Thymus (tissue), 11 donors: ENCODE data around the gene P2RY6. TPM values are rescaled to one million over a fixed set of nuclear protein-coding genes. Genes with fewer than 3 reads are reported as not detected.
A peak's percentile ranks its signal among the peaks of the same experiment; 100 is the strongest.

ENCODE experiments used
- DNase-seq, 9 donors: peaks; one replicate each; pipeline ENCODE4 v3.0.0-alpha.2; 2013; ENCODE audit warnings: low spot score in 9 of 9, low read depth in 6 of 9, missing footprints in 1 of 9
- H3K27ac ChIP-seq, 2 donors: one replicate each; pipeline ENCODE4 v1.5.1; 2013; ENCODE audit warnings: control low read depth in 1 of 2, low read depth in 1 of 2, low read length in 1 of 2, mild to moderate bottlenecking in 1 of 2, moderate library complexity in 1 of 2
- H3K27me3 ChIP-seq, 2 donors: one replicate each; pipeline ENCODE4 v1.5.1; 2013; ENCODE audit warnings: low read length in 1 of 2; ENCODE audit not compliant: control insufficient read depth in 2 of 2, insufficient read depth in 1 of 2
- H3K36me3 ChIP-seq, 2 donors: one replicate each; pipeline ENCODE4 v1.5.1; 2013; ENCODE audit warnings: low read length in 1 of 2, mild to moderate bottlenecking in 1 of 2, moderate library complexity in 1 of 2; ENCODE audit not compliant: control insufficient read depth in 2 of 2, insufficient read depth in 2 of 2
- H3K4me1 ChIP-seq, 2 donors: one replicate each; pipeline ENCODE4 v1.5.1; 2013; ENCODE audit warnings: low read length in 2 of 2; ENCODE audit not compliant: control insufficient read depth in 2 of 2, insufficient read depth in 2 of 2
- H3K4me3 ChIP-seq, 2 donors: one replicate each; pipeline ENCODE4 v1.5.1; 2013; ENCODE audit warnings: low read length in 2 of 2, control low read depth in 1 of 2, mild to moderate bottlenecking in 1 of 2
- H3K9me3 ChIP-seq, 2 donors: one replicate each; pipeline ENCODE4 v1.5.1; 2013; ENCODE audit warnings: low read length in 1 of 2, mild to moderate bottlenecking in 1 of 2; ENCODE audit not compliant: control insufficient read depth in 2 of 2, insufficient read depth in 1 of 2
- WGBS: extraction: QIAGEN DNeasy Blood & Tissue Kit; methylation state at CpG from one replicate; pipeline ENCODE4 v1.1.7; 2013; 5-methylcytosine and 5-hydroxymethylcytosine counted together
- polyA plus RNA-seq: library from polyadenylated mRNA; stranded (reverse); fragments of 200-250 nt; gene quantifications from one replicate; pipeline ENCODE4 v1.2.3, GENCODE V29; 2013
- total RNA-seq: library from RNA; stranded (reverse); fragments of 120-200 nt; gene quantifications from one replicate; pipeline ENCODE4 v1.2.4, GENCODE V29; 2013
- donor health status: healthy.

P2RY6 gene
- total and polyA plus RNA-seq, 2 donors: 1.3 to 2.9 TPM

DNA sequence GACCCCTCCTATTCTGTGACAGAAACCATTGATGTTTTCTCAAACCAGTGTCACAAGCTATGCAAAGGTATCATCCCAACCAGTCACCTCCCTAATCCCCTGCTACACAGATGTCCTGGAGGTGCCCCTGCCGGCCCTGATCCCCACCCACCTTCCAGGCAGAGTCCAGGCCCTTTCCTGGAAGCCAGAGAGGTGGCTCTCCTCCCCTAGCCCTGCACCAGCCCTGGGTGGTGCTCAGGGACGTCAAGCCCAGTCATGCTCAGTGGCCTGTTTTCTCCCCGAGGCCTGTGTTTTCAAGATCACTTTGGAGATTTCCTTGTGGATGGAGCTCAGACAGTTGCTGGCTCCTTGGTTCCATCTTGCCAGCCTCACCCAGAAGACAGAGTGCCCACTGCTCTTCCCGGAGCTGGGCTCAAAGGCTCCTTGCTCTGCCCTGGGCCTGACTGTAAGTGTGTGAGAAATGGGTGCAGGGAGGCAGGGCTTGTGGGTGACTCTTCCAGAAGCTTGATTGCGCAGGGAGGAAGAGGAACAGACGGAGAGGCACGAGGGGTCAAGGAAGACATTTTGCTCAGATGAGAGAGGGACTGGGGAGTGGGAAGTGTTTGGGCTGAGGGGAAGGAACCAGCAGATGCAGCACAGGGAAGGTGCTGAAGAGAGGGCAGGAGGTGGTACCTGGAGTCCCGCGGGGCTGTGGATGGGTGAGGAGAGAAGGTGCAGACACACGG is 11.3 kb downstream of the P2RY6 start:
- DNase-seq: no peak
- WGBS: 94% methylated on average over 10 of the region's 10 CpGs
- Histone ChIP-seq H3K9me3 (no peaks in the 10 kb centered on the region), H3K4me3 (no peak overlapping the region), H3K36me3 (no peaks in the 10 kb centered on the region), H3K27ac (no peak overlapping the region), H3K27me3 (no peaks in the 10 kb centered on the region), H3K4me1 (peaks cover 0 to 15% of the 10 kb centered on the region in 2 donors)

DNA sequence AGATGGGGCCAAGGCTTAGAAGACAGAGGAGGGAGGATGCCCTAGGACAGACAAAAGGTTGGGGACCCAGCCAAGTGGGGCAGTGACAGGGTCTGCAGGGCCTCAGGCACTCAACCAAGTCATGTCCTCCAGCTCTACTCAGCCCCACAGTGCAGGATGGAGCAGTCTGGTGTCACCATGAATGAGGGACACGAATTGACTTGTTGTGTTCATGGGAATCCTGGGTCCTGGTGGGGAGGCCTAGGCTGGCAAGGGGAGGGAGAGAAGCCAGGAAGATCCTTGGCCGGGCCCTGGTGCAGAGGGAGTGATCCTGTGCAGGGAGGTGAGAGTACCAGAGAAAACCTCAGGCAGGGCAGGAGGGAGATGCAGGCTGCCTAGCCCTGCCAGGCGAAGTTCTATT is 12.0 kb downstream of the P2RY6 start:
- peaks cover 0 to 21% of the 10 kb centered on the region in 2 donors for H3K4me1 ChIP-seq
- H3K36me3 ChIP-seq: no peaks in the 10 kb centered on the region
- DNase-seq: no peak
- H3K27me3 ChIP-seq: no peaks in the 10 kb centered on the region
- H3K4me3 ChIP-seq: no peak overlapping the region
- H3K9me3 ChIP-seq: no peaks in the 10 kb centered on the region
- WGBS: 93% methylated on average over 3 of the region's 3 CpGs
- no peak overlapping the region for H3K27ac ChIP-seq

DNA sequence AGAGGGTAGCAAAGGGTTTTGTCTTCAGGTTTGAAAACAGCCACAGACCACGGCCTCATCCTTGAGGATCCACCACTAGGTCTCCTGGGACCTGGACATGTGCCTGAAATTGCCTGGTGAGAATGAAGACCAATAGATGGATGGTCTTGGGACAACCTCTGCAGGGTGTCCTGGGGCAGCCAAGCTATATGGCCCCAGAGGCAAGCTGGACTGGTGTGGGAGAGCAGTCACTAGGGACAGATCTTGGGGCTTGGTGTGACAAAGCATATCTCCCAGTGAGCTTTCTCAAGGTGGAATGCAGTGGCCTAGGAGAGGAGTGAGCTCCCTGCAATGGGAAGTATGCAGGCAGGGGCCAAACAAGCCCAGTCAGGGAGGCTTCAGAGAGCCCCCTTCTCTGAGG is 13.6 kb downstream of the P2RY6 start:
- H3K9me3 ChIP-seq: no peaks in the 10 kb centered on the region
- H3K27ac ChIP-seq: no peak overlapping the region
- DNase-seq: no peak
- H3K4me1 ChIP-seq: peaks cover 0 to 24% of the 10 kb centered on the region in 2 donors
- WGBS: 97% methylated on average over 1 of the region's 1 CpG
- no peaks in the 10 kb centered on the region for H3K36me3 ChIP-seq
- H3K27me3 ChIP-seq: no peaks in the 10 kb centered on the region
- no peak overlapping the region for H3K4me3 ChIP-seq

DNA sequence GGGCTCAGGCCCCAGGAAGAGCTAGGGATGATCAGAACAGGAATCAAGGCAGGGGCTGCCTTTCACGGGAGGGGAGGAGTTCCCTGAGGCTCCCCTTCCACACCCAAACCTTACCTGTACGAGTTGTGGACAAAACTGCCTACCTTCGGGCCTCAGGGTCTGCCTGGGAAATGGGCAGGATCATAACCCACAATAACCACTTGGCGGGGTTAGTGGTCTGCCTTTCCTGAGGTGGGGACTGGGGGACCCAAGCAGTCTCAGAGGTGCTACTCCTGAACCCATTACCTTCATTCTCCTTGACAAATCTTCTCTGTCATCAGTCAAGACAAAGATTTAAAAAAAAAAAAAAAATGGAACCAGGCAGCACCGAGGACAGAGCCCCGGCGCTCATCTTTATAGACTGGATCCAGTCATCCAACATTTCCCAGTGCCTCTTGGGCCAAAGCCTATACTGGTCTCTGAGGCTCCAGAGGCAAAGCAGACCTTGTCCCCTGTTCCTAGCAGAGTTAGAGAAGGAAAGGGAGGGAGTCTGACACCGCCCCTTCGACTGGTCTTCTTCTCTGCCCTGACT is 14.2 kb downstream of the P2RY6 start:
- Histone ChIP-seq H3K4me3 (no peak overlapping the region), H3K9me3 (no peaks in the 10 kb centered on the region), H3K27ac (no peak overlapping the region), H3K36me3 (no peaks in the 10 kb centered on the region), H3K4me1 (peaks cover 0 to 22% of the 10 kb centered on the region in 2 donors), H3K27me3 (no peaks in the 10 kb centered on the region)
- no peak for DNase-seq
- whole genome bisulfite sequencing: 81% methylated on average over 9 of the region's 9 CpGs

DNA sequence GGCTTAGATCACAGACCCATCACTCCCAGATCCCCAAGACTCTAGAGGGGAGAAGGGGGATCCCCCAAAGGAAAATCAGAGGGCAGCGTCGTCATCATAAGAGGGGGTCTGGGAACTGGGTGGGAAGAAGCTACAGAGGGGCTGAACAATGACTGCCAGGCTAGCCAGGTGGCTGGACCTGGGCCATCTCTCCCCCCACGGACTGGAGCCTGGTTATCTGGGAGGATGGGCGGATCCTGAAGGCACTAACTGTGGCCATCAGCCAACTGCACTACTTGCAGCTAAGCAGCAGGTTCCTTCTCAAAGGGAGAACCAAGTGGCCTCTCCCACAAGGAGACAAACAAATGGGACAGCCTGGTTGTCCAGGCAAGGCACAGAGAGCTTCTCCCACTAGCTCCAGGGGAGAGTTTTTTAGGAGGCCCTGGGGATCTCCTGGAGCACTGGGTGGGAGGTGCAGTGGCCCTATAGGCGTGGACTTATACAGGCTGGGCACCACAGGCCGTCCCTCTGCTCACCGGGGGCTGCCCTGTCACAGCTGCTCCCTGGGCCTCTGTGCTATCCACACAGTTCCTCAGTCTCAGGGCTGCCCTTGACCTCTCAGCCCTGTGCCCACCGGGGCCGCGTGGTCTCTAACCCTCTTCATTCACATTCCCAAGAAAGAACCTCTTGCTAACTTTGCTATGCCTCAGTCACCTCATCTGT is 15.4 kb downstream of the P2RY6 start:
- Histone ChIP-seq H3K9me3 (no peaks in the 10 kb centered on the region), H3K4me1 (peaks cover 0 to 22% of the 10 kb centered on the region in 2 donors), H3K4me3 (no peak overlapping the region), H3K36me3 (no peaks in the 10 kb centered on the region), H3K27ac (no peak overlapping the region), H3K27me3 (no peaks in the 10 kb centered on the region)
- DNase-seq: no peak
- 90% methylated on average over 10 of the region's 10 CpGs for WGBS

DNA sequence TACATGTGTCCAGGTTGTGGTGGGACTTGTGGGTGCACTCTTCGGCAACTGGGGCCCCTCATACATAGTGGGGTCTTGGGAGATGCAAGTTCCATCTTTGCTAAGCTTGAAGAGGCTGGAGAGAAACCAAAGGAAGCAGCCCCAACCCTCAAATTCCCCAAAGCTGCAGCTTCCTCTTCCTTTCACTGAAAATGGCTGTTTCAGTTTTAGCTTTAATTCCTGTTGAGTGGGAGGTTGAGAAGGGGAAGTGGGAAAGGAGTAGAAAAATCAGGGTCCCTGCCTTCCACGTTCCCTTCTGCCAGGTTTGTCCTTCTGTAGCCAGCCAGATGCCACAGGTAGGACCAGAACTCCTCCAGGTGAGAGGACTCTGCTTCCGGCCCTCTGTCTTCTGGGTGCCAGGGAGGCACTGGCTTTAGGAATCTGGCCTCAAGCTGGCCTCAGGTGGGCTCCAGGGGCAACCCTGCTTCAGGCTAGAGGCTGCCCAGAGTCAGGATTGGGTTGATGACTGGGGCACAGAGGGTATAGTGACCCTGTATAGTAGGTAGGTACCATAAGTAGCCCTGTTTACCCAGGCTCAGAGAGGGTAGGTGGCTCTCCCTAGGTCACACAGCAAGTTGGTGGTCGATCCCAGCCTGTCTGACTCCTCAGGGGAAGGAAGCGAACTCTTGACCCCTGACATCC is 16.2 kb downstream of the P2RY6 start:
- no peaks in the 10 kb centered on the region for H3K36me3 ChIP-seq
- H3K4me1 ChIP-seq: peaks cover 0 to 22% of the 10 kb centered on the region in 2 donors
- WGBS: 40% methylated on average over 5 of the region's 5 CpGs
- peak in 1 of 9 donors; percentile 19 for DNase-seq
- no peaks in the 10 kb centered on the region for H3K9me3 ChIP-seq
- no peak overlapping the region for H3K4me3 ChIP-seq
- no peaks in the 10 kb centered on the region for H3K27me3 ChIP-seq
- H3K27ac ChIP-seq: peak overlapping the region in 1 of 2 donors; percentile 41

DNA sequence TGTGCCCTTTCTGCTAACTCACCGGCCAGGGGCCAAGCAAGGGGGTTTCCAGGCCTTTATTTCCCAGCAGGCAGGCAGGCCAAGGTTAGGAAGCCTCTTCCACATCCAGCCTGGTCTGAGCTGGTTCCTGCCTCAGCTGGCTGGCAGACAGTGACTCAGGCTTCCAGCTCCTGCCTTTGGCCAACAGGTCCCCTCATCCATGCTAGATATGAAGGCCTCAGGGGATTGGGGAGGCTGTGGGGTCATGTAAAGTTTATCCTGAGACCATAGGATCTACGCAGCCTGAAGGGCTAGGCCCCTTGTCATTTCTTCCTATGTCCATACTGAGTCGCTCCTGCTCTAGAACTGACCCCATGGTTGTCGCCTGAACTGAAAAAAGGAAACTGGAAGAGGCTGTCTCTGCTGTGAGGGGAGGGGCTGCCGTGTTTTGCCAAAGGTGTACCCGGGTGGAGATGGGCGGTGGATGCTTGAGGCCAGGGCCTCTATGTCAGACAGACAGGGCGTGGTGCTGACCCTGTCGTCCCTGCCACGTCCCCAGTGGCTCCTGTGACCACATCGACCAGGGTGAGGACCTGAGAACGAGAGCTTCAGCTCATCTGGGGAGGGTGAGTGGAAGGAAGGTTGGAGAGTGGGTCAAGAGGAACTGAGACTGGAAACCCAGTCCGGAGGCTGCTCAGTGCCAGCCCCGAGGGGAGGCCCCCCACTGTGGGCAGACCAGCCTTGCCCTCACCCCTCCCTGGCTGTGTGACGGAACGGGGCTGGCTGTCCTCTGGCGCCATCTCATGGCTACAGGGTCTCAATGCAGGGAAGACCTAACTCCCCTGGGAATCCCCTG is 17.0 kb downstream of the P2RY6 start:
- DNase-seq: peak in 6 of 9 donors; percentile 9 to 63 (median 26)
- H3K27ac ChIP-seq: peak overlapping the region; percentile 33 to 41
- H3K9me3 ChIP-seq: no peaks in the 10 kb centered on the region
- H3K27me3 ChIP-seq: no peaks in the 10 kb centered on the region
- 46% methylated on average over 17 of the region's 17 CpGs for WGBS
- peaks cover 0 to 22% of the 10 kb centered on the region in 2 donors for H3K4me1 ChIP-seq
- H3K4me3 ChIP-seq: no peak overlapping the region
- no peaks in the 10 kb centered on the region for H3K36me3 ChIP-seq

DNA sequence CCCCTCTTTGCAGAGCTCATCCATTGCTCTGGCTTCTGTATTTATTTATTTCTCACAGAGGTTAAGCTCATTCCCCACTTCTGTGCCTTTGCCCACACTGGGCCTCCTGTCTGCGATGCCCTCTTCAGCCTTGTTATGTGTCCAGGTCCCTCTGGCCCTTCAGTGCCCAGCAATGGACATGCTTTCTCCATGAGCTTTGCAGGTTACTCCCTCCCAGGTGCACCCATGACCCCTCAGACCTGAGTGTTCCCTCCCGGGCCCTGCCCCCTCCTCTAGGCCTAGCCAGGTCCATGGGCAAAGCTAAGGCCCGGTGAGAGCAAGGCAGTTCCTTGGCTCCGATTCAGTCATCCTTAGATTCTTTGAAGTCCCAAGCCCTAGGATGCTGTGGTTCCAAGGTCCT is 18.4 kb downstream of the P2RY6 start:
- Histone ChIP-seq H3K4me1 (peaks cover 0 to 22% of the 10 kb centered on the region in 2 donors), H3K27me3 (no peaks in the 10 kb centered on the region), H3K4me3 (no peak overlapping the region), H3K36me3 (no peaks in the 10 kb centered on the region), H3K27ac (no peak overlapping the region), H3K9me3 (no peaks in the 10 kb centered on the region)
- WGBS: 96% methylated on average over 4 of the region's 4 CpGs
- no peak for DNase-seq
